HG03469 (cell line): ENCODE data around the gene PRR18.
A peak's percentile ranks its signal among the peaks of the same experiment; 100 is the strongest.

Source experiments
- ATAC-seq: cut with Tn5 transposase; IDR thresholded peaks from one replicate; pipeline ENCODE4 v1.9.1; 2021; ENCODE audit warnings: mild to moderate bottlenecking, moderate library complexity, moderate number of reproducible peaks; ENCODE audit not compliant: unreplicated experiment

Gene PRR18

GRCh38 chr6:166307082-166308032 lies 835 bp downstream of the PRR18 start:
- ATAC-seq: no peak

DNA sequence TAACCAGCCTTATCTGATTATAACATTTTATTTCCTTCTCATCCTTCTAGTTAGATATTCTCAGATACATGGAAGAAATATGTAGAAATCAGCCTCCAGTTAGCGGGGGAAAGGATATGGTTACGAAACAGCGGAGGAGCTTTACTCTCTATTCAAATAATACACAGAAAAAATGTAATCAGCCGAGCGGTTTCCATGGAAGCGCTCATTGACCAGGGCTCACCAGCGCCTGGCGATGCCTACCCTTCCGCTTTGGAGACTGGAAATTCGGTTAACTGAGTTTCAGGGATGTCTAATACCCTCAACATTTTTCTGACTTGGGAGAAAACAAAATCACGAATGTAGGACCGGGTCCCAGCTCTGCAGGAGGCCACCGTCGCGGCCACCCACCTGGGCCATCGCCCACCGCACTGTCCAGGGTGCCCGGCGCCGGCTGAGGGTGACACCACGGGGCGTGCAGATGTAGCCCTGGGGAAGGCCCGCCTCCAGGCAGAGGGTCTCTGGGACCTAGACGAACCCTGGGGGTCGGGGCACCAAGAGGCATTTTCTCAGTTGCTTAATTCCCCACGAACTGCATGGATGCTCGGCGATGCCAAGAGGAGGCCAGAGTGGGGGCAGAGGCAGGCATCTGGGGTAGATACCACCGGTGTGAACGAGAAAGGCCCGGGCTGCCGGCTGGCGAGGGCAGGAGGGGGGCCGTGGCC lies 1.7 kb downstream of the PRR18 start:
- ATAC-seq: no peak

DNA sequence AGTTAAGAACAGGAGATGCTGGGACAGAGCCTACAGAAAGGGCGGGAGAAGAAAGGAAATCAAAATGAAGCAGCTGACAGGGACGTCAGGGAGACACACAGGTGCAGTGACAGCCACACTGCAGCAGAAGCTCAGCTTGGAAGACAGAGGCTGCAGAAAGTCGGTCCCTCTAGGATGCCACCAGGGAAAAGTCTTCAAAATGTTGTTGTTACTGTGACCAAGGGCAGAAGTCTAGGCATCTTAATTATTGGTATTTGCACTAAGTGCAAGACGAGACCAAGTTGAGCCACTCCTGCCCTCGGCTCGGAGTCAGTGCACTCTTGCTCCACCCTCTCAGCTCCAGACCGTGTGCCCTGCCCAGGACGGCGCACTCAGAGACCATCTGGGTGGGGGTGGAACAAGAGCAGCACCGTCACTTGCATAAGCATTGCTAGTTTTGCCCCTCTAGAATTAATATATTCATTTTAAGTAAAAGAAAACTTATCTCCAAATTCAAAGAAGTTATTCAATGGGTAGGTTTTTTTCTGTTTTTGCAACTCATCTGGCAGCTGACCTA lies 2.6 kb downstream of the PRR18 start:
- ATAC-seq: no peak

DNA sequence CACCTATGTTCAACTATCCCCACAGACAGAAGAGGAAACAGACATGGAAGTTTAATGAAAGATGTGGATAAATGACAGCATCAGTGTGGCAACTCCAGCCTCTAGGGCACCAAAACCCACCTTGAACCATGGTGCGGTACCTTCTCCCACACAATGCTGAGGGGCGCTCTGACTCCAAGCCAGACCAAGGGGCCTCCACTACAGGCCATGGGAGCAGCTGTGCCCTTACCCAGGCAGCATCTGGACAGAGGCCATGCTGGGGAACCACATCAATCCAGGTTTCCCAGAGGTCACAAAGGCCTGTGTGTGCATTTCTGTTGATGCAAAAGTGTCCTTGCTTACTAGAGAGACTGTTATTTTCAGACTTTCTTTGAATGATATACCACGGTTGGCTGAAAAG lies 4.1 kb downstream of the PRR18 start:
- no peak for ATAC-seq

GRCh38 chr6:166301611-166302529 lies 6.3 kb downstream of the PRR18 start:
- ATAC-seq: no peak

GRCh38 chr6:166300357-166300987 lies 7.7 kb downstream of the PRR18 start:
- no peak for ATAC-seq

DNA sequence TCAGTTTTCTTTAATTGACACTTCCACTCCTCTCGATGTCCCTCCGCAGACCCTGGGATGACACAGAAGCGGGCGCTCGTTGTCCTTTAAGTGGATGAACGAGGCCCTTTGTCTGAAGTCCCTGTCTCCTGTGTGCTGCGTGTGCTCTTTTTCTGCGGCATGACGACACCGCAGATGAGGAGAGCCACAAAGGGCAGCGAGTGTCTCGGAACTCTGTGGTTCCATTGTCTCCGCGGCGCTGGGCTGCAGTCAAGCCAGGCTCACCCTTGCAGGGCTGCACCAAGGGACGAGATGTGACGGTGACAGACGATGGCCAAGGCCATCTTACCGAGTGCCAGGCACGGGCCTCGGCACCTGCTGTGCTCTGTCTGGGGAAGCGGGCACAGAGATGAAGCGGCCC lies 10.6 kb downstream of the PRR18 start:
- ATAC-seq: no peak

- ATAC-seq: no peak
Measured at GRCh38 chr6:166296035-166296883, 11.9 kb downstream of the PRR18 start.

DNA sequence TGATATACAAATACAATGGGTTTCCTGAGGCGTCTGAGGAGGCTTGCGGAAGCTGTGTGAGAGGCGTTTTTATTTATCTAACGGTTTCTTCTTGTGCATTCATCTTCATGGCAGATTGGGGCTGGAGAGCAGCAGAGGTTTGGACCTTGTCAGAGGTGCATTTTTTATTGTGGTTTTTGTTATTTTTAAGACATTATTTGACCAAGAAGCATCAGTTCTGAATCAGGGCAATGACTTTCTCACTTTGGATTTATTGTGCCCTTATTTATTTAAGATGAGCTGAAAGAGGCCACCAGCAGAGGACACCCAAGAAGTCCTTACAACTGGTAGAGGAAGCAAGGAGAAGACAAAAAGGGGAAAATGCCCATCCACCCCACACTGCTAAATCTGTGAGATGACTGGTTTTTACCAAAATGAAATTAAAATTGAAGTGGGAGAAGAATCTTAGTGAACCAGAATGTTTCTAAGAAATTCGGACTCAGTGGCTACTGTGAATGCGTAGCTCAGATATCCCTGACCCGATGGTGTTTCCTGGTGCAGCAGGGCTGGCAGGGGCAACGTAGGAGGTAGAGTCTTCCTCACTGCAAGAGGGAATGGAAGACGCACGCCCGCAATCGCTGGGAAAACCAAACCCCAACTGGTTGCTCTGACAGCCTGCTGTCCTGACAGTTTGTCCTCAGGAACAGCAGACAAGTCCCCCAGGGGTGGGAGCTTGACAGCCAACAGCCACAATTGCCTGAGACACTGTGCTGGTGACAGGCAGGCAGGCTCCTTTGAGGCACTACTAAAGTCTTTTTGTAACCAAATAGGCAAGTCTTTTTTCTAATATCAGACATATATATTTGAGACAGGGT lies 14.2 kb downstream of the PRR18 start:
- no peak for ATAC-seq

DNA sequence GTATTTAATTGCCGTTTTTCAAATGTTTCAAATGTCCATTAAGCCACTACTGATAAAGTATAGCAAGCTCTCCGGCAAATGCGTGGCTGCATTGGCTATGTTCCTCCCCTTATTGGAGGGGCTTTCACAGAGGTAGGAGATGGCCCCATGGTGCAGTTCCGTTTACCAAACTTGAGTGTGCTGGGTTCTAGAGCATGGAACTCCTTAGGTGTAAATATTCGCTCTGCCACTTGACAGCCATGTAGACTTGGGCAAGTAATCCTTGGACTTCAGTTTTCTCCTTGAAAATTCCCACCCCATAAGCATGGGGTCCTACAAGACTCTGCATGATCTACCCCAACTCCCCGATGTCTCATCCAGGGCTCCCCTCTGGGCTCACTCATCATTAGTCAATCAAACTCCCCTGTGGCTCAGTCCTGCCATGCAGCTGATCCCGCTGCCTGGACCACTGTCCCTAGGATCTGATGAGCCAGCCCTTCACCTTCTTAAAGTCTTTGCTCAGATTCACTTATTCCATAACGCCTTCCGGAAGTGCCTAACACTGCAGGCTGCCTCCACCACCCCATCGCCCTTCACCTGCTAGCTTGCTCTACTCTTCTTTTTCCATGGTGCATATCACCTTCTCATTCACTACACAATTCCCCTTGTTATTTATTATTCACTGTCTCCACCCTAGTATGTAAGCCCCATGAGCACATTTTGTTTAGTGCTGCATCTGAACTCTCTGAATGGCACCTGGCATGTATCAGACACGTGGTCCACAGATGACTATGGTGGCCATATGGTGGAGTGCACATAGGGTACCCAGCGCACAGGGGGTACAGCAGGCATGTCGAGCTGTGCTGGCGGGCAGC lies 18.8 kb downstream of the PRR18 start:
- ATAC-seq: no peak

DNA sequence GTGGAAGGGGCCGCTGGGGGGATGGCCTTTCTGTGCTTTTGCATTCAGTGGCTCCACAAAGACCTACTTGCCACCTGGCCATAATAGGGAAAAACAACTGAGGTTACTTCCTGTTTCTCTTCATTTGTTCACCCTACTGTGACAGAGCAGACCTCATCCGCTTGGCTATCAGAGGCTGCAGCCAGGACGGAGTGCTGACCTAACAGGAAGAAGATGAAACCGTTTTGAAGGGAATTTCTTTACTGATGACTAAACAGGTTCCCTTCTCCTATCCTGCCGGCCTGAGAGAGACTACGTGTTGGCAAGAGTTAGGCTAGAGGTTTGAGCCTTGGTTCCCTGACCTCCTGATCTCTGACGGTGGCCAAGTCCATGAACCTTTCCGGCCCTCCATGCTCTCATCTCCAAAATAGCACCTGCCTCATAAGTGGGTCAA lies 21.3 kb downstream of the PRR18 start:
- ATAC-seq: peak; percentile 94

DNA sequence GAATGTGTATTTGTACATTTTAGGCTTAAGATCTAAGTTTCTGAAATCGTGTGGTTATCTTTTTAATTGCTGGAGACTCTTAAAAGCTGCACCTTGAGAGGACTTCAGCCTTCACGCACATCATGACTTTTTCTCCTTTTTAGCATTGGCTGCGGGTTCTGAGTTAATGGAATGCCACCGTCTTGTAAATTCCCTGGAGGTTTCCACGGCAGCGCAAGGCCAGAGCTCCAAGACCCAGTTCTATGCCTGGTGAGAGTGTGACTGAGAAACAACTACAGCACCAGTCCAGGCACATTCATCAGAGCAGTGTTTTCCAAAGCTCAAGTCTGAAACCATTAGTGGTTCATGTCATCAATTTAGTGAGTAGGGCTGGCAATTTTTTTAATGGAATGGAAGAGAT lies 23.0 kb downstream of the PRR18 start:
- no peak for ATAC-seq

- no peak for ATAC-seq
Measured at GRCh38 chr6:166284640-166285039, 23.6 kb downstream of the PRR18 start.

- ATAC-seq: no peak
Measured at GRCh38 chr6:166282394-166283032, 25.7 kb downstream of the PRR18 start.

DNA sequence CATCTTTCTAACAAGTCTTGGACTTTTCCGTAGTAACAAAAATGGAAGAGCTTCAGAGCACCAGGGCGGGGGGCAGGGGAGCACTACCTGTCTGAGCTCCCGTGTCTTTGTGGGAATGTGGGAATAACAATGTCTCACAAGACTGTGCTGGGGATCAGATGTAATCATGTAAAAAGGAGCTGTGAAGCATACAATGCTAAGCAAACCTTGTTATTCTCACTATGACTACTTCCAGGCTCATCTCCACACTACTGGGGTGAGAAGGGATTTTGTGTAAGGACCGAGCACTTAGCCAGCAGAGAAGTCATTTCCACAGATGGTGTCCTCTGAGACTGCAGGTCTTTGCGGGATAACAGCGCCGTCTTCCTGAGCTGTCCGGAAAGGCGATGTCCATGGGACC lies 27.1 kb downstream of the PRR18 start:
- peak; percentile 53 for ATAC-seq

GRCh38 chr6:166279393-166279679 lies 28.9 kb downstream of the PRR18 start:
- ATAC-seq: no peak
